Panc1 (cell line): ENCODE measurements around the gene TPRN. TPM values are rescaled to one million over a fixed set of nuclear protein-coding genes. Genes with fewer than 3 reads are reported as not detected.

ENCODE experiments used
- ATAC-seq: fragments of 200-7000 bp; cut with Tn5 transposase; 2 replicates; pipeline ENCODE4 v1.9.1; 2020; ENCODE audit warnings: mild to moderate bottlenecking, moderate library complexity
- BruUV-seq: library from RNA; stranded (reverse); fragments of 400-500 nt; replicated peaks from 2 replicates; lab custom pipeline; 2021; lab: Mats Ljungman, UMichigan
- CTCF ChIA-PET: fragments of 300-600 bp; sonication (Branson Sonifier 250); formaldehyde crosslinking; loops from one replicate; lab custom pipeline; 2022; ENCODE audit warnings: antibody characterized with exemption; lab: Charles Lee
- POLR2A ChIA-PET: fragments of 300-600 bp; sonication (Branson Sonifier 250); formaldehyde crosslinking; loops from one replicate; lab custom pipeline; 2022; ENCODE audit warnings: antibody characterized with exemption; lab: Charles Lee
- DNase-seq: peaks from one replicate; pipeline ENCODE4 v3.0.0-alpha.2; 2010; ENCODE audit warnings: low read depth, low spot score
- H3K27ac ChIP-seq: 2 replicates; pipeline ENCODE4 v1.5.1; 2011; ENCODE audit warnings: mild to moderate bottlenecking, low read length, inconsistent platforms
- H3K27me3 ChIP-seq: fragments of 200-500 bp; sonication (Bioruptor generic); 2 replicates; pipeline ENCODE4 v1.6.0; 2014; ENCODE audit warnings: low read length, inconsistent platforms; ENCODE audit not compliant: control insufficient read depth, insufficient read depth
- H3K36me3 ChIP-seq: fragments of 200-500 bp; sonication (Bioruptor generic); 2 replicates; pipeline ENCODE4 v1.5.1; 2014; ENCODE audit warnings: inconsistent platforms, mild to moderate bottlenecking, low read length, moderate library complexity; ENCODE audit not compliant: control insufficient read depth, insufficient read depth
- H3K4me1 ChIP-seq: 2 replicates; pipeline ENCODE4 v1.5.1; 2011; ENCODE audit warnings: inconsistent platforms, mild to moderate bottlenecking, low read length, moderate library complexity; ENCODE audit not compliant: control insufficient read depth, insufficient read depth
- H3K4me3 ChIP-seq, 2 experiments: 2 replicates each; pipeline ENCODE4 v1.5.1; 2011 to 2012; ENCODE audit warnings: low read depth in 2 of 2, low read length in 2 of 2, mild to moderate bottlenecking in 2 of 2, inconsistent platforms in 1 of 2, moderate library complexity in 1 of 2
- H3K9me3 ChIP-seq: fragments of 200-500 bp; sonication (Bioruptor generic); 2 replicates; pipeline ENCODE4 v1.5.1; 2014; ENCODE audit warnings: low read depth, mild to moderate bottlenecking, inconsistent platforms, low read length, moderate library complexity; ENCODE audit not compliant: control insufficient read depth, insufficient read depth
- CTCF ChIP-seq: fragments of 450-650 bp; IDR thresholded peaks from 2 replicates; pipeline ENCODE4 v1.5.1; 2017; ENCODE audit warnings: mild to moderate bottlenecking
- POLR2AphosphoS5 ChIP-seq: IDR thresholded peaks from 2 replicates; pipeline ENCODE4 v1.6.1; 2012; ENCODE audit warnings: mild to moderate bottlenecking, low read depth, low read length, moderate library complexity
- SIN3A ChIP-seq: IDR thresholded peaks from 2 replicates; pipeline ENCODE4 v1.6.1; 2012; ENCODE audit warnings: low read depth, mild to moderate bottlenecking, low read length, moderate library complexity, borderline replicate concordance; ENCODE audit not compliant: insufficient read depth
- TCF7L2 ChIP-seq: IDR thresholded peaks from 2 replicates; pipeline ENCODE4 v1.6.1; 2011; ENCODE audit warnings: mild to moderate bottlenecking, low read depth, low read length, inconsistent platforms
- in situ Hi-C: cut with HindIII; loops from 2 replicates; pipeline ENCODE4 v1.10.0; 2016; ENCODE audit warnings: low sequenced_read_pairs, low pct_unique_long_range_greater_than_20kb
- intact Hi-C: fragments of 100-400 bp; cut with micrococcal nuclease; formaldehyde crosslinking; loops from one replicate; pipeline ENCODE4 v1.10.0; 2022; ENCODE audit not compliant: unreplicated experiment
- total RNA-seq: library from RNA; stranded (reverse); gene quantifications from one replicate; pipeline ENCODE4 v1.2.1, GENCODE V29; 2021; ENCODE audit not compliant: unreplicated experiment
- TF ChIP-seq, protein P1 (sequence below), 2 experiments: IDR thresholded peaks; 2 replicates each; pipeline ENCODE4 v1.6.1; 2011 to 2012; ENCODE audit warnings: low read depth in 2 of 2, control low read depth in 1 of 2, low read length in 1 of 2, mild to moderate bottlenecking in 1 of 2, moderate library complexity in 1 of 2; ENCODE audit not compliant: insufficient read depth in 1 of 2

TPRN gene
- total RNA-seq, 1 experiment from 2014 or later, result 21.7 TPM

DNA sequence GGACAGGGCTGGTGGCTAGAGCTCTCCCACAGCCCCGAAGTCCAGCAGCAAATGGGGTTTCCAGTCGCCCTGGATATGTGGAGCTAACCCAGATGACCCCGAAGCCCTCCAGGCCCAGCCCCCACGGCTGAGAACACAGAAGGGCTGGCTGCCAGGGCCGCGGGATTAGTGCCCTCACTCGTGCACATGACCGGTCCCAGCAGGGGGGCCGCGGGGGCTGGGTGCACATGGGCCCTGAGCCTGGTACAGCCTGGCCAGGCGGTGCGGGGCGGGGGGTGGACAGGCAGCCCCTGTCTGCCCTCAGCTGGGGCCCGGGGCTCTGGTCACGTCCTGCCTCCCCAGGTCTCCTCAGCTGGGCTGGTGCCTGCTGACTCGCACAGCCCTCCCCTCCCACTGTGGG is 6.2 kb downstream of the TPRN start:
- Histone ChIP-seq H3K9me3 (no peaks in the 10 kb centered on the region), H3K36me3 (no peaks in the 10 kb centered on the region), H3K27ac (no peak overlapping the region), H3K4me3 (no peak overlapping the region), H3K4me1 (peaks cover 45% of the 10 kb centered on the region), H3K27me3 (no peaks in the 10 kb centered on the region)
- ChIA-PET POLR2A (no interaction called here), CTCF (no interaction called here)
- BruUV-seq, result no TSS peak
- ATAC-seq (no peak), DNase-seq (no peak)
- TF ChIP-seq, protein P1, sequence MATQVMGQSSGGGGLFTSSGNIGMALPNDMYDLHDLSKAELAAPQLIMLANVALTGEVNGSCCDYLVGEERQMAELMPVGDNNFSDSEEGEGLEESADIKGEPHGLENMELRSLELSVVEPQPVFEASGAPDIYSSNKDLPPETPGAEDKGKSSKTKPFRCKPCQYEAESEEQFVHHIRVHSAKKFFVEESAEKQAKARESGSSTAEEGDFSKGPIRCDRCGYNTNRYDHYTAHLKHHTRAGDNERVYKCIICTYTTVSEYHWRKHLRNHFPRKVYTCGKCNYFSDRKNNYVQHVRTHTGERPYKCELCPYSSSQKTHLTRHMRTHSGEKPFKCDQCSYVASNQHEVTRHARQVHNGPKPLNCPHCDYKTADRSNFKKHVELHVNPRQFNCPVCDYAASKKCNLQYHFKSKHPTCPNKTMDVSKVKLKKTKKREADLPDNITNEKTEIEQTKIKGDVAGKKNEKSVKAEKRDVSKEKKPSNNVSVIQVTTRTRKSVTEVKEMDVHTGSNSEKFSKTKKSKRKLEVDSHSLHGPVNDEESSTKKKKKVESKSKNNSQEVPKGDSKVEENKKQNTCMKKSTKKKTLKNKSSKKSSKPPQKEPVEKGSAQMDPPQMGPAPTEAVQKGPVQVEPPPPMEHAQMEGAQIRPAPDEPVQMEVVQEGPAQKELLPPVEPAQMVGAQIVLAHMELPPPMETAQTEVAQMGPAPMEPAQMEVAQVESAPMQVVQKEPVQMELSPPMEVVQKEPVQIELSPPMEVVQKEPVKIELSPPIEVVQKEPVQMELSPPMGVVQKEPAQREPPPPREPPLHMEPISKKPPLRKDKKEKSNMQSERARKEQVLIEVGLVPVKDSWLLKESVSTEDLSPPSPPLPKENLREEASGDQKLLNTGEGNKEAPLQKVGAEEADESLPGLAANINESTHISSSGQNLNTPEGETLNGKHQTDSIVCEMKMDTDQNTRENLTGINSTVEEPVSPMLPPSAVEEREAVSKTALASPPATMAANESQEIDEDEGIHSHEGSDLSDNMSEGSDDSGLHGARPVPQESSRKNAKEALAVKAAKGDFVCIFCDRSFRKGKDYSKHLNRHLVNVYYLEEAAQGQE (IDR thresholded peaks at IDR 0.05; ENCODE audit: insufficient read depth in 1 of 2, low read depth in 2 of 2, low read length in 1 of 2), result no peak
- TF ChIP-seq CTCF (no peak), POLR2AphosphoS5 (no peak), TCF7L2 (no peak), SIN3A (no peak)
- intact Hi-C loops, result no loop called here
- in situ Hi-C loops, result no loop called here

DNA sequence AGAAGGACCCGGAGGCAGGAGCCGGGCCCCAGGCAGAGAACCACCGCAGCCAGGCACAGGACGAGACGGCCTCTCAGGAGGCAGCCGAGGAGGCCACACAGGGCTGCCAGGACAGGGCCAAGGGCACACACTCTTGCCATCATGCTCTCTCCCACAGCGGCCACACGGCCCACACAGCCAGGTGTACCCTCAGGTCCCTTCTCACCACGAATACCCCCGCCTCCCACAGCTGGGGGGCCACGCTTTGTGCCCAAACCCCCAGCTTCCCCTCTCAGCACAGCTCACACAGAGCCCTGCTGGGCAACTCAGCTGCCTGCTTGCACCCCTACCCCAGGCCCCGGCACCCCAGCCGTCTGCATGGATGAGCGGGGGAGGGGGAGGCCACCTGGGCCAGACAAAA is 6.8 kb downstream of the TPRN start:
- H3K27me3 ChIP-seq, result no peaks in the 10 kb centered on the region
- in situ Hi-C loops (no loop called here), intact Hi-C loops (no loop called here)
- H3K9me3 ChIP-seq, result no peaks in the 10 kb centered on the region
- no peak overlapping the region for H3K4me3 ChIP-seq
- no peaks in the 10 kb centered on the region for H3K36me3 ChIP-seq
- TF ChIP-seq, protein P1 (IDR thresholded peaks at IDR 0.05; ENCODE audit: insufficient read depth in 1 of 2, low read depth in 2 of 2, low read length in 1 of 2), result no peak
- TF ChIP-seq POLR2AphosphoS5 (no peak), CTCF (no peak), TCF7L2 (no peak), SIN3A (no peak)
- no peak for ATAC-seq
- no peak for DNase-seq
- ChIA-PET POLR2A (no interaction called here), CTCF (no interaction called here)
- peaks cover 45% of the 10 kb centered on the region for H3K4me1 ChIP-seq
- BruUV-seq, result no TSS peak
- no peak overlapping the region for H3K27ac ChIP-seq
